Activated T-cell treated with anti-CD3 and anti-CD28 coated beads for 24 hours (primary cell): ENCODE results near the gene RXRA.

Experiments
- DNase-seq: peaks from one replicate; pipeline ENCODE4 v3.0.0-alpha.2; 2020; ENCODE audit warnings: low read depth

The RXRA gene

DNA sequence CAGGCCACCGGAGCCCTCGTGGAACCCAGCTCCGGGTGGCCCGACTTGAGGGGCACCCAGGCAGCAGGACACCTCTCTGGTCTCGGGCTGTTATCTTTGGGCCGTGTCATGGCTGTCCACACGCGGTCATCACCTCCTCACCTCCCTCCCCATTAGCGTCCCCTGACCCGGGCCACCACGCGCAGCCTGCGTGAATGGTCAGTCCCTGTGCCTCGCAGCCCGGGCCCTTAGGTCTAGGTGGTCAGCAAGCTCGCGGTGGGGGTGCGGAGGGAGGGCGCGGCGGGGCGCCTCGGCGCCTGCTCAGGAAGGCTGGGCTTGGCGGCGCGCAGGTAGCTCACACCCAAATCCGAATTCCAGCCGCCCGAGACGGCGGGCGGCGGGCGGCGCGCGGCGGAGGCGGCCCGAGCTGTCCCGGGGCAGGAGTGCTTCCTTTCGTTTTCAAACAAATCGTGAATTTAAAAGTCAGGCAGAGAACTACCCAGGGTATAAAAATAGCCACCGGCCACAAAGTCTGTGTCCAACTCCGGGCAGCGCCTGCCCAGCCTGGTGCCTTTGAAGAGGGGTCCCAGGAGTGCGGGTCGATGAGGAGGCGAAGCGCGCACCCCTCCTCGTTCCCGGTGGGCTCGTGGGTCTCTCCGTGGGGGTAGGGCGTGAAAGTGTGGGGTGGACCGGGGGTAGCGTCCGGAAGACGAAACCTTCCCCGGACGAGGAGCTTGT, 1.0 kb upstream of the RXRA start:
- DNase-seq: no peak

DNA sequence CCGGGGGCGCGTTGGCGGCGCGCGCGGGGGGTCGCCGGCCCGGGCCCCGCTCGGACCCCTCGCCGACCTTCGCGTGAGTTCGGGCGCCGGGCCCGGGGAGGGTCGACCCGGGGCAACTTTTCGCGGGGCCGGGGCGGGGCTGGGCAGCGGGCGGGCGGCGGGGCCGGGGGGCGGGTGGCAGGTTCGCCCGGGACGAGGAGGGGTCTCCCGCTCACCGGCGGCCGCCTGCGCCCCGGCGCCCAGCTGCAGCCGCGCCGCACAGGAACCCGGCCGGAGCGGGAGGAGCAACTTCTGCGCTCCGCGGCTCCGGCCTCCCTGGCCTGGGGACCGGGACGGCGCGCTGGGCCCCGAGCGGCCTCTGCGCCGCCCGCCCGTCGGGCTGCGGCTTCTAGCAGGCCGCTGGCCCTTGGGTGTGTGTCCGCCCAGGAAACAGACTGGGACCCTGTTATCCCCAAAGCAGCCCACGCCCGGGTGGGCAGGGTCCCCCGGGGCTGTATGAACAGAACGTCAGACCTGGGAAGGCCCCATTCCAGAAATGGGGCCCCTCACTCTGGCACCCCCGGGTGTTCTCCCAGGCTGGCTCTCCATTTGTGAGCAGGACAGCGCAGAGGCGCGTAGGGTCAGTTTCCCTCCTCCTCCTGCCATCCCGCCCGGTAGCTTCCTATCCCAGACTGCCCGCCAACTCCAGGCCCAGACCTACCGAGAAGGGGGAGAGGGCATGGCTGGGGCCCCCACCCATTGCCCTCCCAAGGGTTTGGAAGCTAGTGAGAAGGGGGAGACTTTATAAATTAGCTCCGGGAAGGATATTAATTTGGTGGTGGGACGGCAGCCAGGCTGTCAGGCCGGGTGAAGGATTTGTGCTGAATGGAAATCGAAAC, 708 bp downstream of the RXRA start:
- no peak for DNase-seq

GRCh38 chr9:134327671-134328231, 1.5 kb downstream of the RXRA start:
- DNase-seq: no peak

DNA sequence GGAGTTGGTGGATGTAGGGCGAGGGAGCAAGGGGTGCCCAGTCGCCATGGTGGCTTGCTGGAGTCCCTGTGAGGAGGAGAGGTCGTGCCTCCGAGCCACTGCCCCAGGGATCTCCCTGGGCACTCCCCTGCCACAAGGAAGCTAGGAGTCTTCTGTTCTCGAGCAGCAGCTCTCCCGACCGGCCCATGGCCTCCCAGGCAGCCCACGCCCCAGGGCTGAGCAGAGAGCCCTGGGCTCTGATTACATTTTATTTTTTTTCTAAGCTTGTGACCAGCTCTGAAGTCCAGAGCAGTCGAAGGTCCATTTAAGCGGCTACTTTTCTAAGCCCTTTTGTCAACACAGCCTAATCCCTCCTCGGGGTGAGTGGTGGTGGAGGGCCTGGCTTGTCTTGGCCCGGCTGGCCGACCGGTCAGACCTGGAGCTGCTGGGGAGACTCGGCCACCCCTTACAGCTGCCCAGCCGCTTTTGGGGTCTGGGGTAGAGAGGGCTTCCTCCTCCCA, 2.1 kb downstream of the RXRA start:
- DNase-seq: no peak

GRCh38 chr9:134328841-134329575, 2.8 kb downstream of the RXRA start:
- no peak for DNase-seq

DNA sequence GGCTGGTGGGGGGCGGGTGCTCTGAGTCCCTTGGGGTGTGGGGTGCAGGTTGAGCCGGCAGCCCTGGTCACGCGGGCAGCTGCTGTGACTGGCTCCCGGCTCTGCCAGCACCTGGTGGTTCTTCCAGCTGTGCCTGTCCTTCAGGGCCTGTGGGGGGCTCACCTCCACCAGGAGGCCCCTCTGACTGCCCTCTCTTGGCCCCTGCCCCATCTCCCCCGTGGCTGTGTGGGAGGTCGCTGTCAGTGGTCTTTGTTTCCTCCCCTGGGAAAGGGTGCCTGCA, 3.3 kb downstream of the RXRA start:
- DNase-seq: no peak

DNA sequence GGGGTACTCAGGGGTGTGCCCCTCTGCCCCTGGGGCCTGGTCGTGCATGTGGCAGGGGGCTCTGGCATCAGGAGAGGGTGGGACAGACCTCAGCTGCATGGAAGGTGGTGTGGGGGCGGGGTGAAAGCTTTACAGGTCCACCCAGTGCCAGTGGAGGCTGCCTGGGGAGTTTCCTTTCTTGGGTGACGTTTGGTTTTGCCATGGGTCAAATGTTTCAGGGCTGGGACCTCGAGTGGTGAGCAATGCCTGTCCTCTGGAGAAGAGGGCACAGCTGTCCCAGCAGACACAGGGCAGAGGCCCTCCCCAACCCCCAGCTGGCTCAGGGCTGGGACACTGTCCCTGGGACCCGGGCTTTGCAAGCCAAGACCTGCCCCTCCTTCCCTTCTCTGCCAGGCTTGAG, 3.6 kb downstream of the RXRA start:
- DNase-seq: no peak

DNA sequence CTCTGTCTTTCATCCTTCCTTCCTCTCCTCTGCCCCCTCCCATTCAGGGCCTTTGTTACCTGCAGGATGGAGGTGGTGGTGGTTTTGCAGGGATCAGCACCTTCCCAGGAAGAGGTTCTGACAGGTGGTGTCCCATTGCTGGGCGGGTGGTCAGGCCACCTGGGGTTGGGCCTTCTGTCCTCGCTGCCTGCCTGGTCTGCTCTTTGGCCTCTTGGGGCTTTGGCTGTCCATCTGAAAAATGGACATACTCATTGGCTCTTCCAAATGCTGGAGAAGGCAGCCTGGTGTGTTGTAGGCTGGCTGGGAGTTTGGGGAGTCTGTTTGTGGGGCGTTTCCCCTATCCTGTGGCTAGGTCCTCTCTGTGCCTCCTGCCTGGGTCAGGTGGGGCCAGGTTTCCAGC, 4.3 kb downstream of the RXRA start:
- DNase-seq: no peak

DNA sequence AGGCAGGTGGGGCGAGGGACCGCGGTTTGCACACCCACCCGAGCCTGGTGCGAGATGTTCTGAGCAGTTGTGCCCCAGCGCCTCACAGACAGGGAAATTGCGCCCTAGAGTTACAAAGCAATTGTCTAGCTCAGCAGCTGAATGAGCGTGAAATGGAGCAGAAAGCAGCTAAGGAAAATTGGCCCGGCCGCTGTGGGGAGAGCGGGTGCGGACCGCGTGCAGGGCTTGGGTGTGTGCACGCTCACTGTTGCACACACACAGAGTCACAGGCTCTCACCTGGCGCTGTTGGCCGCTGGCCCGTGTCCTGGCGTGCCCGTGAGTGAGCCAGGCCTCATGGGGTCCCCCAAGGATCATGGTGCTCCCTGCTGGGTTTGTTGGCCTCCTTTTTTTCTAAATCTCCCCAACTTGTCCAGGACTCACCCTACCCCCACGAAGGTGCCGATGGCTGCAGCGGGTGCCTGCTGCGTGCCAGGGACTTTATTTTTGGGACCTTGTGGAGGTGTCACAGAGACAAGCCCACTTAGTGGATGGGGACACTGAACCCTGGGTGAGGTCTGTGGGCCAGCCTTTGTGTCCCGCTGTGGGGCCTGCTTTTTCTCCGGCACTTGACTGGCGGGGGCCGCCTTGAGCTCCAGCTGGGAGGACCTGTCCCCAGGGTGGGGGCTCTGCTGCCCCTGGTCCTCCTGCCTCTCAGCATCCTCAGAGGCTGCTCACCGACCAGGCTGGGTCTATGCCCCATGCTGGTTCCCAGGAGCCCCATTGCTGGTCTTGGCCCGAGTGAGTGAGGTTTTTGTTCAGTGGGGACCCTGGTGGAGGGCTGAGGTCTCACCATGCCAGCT, 5.2 kb downstream of the RXRA start:
- no peak for DNase-seq

GRCh38 chr9:134332266-134332665, 6.0 kb downstream of the RXRA start:
- DNase-seq: no peak

GRCh38 chr9:134332841-134333233, 6.6 kb downstream of the RXRA start:
- DNase-seq: no peak

DNA sequence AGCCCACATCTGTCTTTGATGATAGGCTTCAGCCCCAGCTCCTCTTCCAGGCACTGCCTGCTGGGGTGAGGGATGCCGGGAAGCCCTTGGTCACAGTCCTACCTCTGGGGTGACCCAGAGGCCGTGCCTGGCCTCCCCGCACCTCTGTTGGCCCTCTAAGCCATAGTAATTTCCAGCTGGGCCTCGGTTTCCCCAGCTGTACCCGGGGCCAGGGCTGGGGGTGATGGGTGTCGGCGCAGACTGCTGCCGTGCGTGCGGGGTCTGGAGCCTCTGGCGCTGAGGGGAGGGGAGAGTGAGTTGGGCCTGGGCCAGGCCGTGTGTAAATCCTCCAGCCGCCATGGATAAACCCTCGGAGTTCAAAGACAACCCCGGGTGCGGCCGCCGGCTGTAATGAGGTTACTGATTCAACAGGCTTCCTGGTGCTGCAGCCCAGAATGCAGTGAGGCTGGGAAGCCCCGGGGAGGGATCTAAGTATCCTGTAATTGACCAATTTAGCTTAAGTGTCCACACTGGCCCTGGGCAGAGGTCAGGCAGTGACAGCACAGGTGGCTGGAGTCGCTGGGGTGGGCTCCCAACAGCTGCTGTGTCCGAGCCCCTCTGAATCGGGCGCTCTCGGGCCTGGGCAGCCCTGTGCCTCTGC, 7.1 kb downstream of the RXRA start:
- DNase-seq: no peak

GRCh38 chr9:134333874-134334581, 7.8 kb downstream of the RXRA start:
- DNase-seq: no peak

- no peak for DNase-seq
These were observed 8.8 kb downstream of the RXRA start for GRCh38 chr9:134335061-134335460.

DNA sequence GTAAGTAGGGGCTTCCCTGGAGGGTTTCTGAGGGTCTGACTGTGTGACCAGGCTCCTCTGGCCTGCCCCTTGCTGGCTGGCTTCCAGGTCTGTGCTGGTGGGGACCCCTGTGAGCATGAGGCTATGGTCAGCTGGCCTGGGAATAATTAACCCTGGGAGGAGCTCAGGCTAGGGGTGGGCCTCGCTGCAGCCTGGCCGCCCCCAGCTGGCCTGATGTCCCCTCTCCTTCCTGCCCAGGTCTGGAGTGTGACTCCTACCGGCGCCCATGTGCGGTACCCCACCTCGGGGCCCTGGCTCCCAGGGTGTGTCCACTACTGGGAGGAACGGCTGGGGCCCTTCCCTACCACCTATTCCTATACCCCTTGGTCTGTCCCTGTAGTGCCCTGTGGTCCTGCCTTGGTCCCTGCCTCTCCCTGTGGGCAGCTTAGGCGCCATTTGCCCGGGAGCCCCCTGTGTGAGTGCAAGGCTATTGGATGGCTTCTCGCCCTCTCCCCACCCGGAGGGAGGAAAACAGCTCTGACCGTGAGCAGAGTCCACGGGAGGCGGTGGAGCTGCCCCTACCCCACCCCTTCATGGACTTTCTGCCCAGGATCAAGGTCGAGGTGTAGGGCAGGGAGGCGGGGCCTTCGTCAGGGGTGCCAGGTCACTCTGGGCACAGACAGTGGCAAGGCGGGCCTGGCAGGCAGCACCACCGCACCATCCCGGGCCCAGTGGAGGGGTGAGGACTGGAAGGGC, 9.4 kb downstream of the RXRA start:
- no peak for DNase-seq

GRCh38 chr9:134336228-134336627, 10.0 kb downstream of the RXRA start:
- DNase-seq: no peak

- DNase-seq: no peak
These were observed 10.7 kb downstream of the RXRA start for GRCh38 chr9:134336924-134337323.

DNA sequence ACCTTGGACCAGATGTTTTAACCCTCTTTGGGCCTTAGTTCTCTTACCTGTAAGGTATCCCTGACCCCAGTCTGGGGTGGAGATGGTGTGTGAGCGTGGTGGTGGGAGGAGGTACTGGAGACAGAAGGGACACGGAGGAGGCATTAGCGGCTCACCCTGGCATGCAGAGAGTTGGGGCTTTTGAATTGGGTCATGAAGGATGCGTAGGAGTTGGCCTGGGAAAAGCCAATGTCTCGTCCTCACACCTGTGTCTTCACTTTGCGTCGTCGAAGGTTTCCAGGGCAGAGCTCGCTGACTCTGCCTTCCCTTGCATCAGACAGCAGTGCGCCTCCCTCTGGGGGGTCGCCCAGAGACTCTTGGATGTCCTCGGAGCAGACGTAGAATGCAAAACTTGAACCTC, 11.2 kb downstream of the RXRA start:
- DNase-seq: no peak

GRCh38 chr9:134338394-134339182, 12.3 kb downstream of the RXRA start:
- no peak for DNase-seq
